GM12874 (cell line): ENCODE results near the gene SCGB1A1.

Experiments used
- CTCF ChIP-seq: IDR thresholded peaks from 2 replicates; pipeline ENCODE4 v1.5.1; 2011; ENCODE audit warnings: low read depth, mild to moderate bottlenecking, control low read depth, low read length, moderate library complexity; ENCODE audit not compliant: insufficient read depth

SCGB1A1 gene

GRCh38 chr11:62458212-62459002 is 39.6 kb downstream of the SCGB1A1 start:
- TF ChIP-seq CTCF: no peak

GRCh38 chr11:62459080-62459479 is 40.2 kb downstream of the SCGB1A1 start:
- TF ChIP-seq CTCF: no peak

GRCh38 chr11:62461740-62462507 is 43.1 kb downstream of the SCGB1A1 start:
- no peak for TF ChIP-seq CTCF

- TF ChIP-seq CTCF: no peak
Measured at GRCh38 chr11:62462508-62462892, 43.7 kb downstream of the SCGB1A1 start.

- TF ChIP-seq CTCF: no peak
Measured at GRCh38 chr11:62463121-62463542, 44.3 kb downstream of the SCGB1A1 start.

- 0 out of 2 replicates have a peak, but pooled peaks have one; percentile 17 for TF ChIP-seq CTCF
Measured at GRCh38 chr11:62464655-62465054, 45.8 kb downstream of the SCGB1A1 start.

- TF ChIP-seq CTCF: no peak
Measured at GRCh38 chr11:62466444-62466843, 47.6 kb downstream of the SCGB1A1 start.
